Esophagus squamous epithelium (tissue), 5 donors: Measurements from ENCODE around the gene PDZRN3. TPM values are rescaled to one million over a fixed set of nuclear protein-coding genes. Genes with fewer than 3 reads are reported as not detected.

Experiments used
- DNase-seq: peaks from one replicate; lab custom pipeline; 2025; lab: John Stamatoyannopoulos, UW
- H3K27ac ChIP-seq, 4 donors: fragments of 200-600 bp; sonication (generic); one replicate each; pipeline ENCODE4 v1.5.1; 2016 to 2019; ENCODE audit warnings: mild to moderate bottlenecking in 1 of 4
- H3K27me3 ChIP-seq, 4 donors: fragments of 200-600 bp; sonication (generic); 1 replicate in 3 of 4; 2 replicates in 1 of 4; pipeline versions ENCODE4 v1.5.1 to v1.6.0; 2017 to 2021; ENCODE audit warnings: antibody characterized with exemption in 1 of 4
- H3K36me3 ChIP-seq, 3 donors: fragments of 200-600 bp; sonication (generic); one replicate each; pipeline ENCODE4 v1.5.1; 2016 to 2019
- H3K4me1 ChIP-seq, 3 donors: fragments of 200-600 bp; sonication (generic); one replicate each; pipeline ENCODE4 v1.5.1; 2017 to 2019
- H3K4me3 ChIP-seq, 4 donors: fragments of 200-600 bp; sonication (generic); 1 replicate in 3 of 4; 2 replicates in 1 of 4; pipeline ENCODE4 v1.5.1; 2016 to 2019; ENCODE audit warnings: mild to moderate bottlenecking in 2 of 4, moderate library complexity in 1 of 4
- H3K9me3 ChIP-seq, 3 donors: fragments of 200-600 bp; sonication (generic); one replicate each; pipeline ENCODE4 v1.5.1; 2016 to 2019
- CTCF ChIP-seq, 6 experiments: fragments of 450-650 bp in 4 of 6; fragments of 200-600 bp in 2 of 6; sonication (generic) in 2 of 6; IDR thresholded peaks; one replicate each; pipeline ENCODE4 v1.5.1; 2016 to 2019; ENCODE audit warnings: antibody characterized with exemption in 6 of 6, mild to moderate bottlenecking in 4 of 6, moderate library complexity in 4 of 6
- POLR2A ChIP-seq, 4 donors: fragments of 450-650 bp; IDR thresholded peaks; one replicate each; pipeline ENCODE4 v1.6.1; 2017; ENCODE audit warnings: antibody characterized with exemption in 4 of 4, mild to moderate bottlenecking in 4 of 4, moderate library complexity in 3 of 4
- WGBS, 2 donors: methylation state at CpG; one replicate each; pipeline ENCODE4 v1.1.5; 2018; 5-methylcytosine and 5-hydroxymethylcytosine counted together
- intact Hi-C: fragments of 100-400 bp; cut with DNase I; formaldehyde crosslinking; loops from one replicate; pipeline ENCODE4 v1.15.0; 2022
- total RNA-seq, 4 donors: library from RNA; depleted of rRNA; stranded (reverse); fragments of >200 nt; gene quantifications; one replicate each; pipeline ENCODE4 v1.1.0, GENCODE V29; 2016
- donor health status: DM: yes; HTN: yes; CAD: no.

PDZRN3 gene
- total RNA-seq, 4 donors from 2014 or later, result 22.1 to 54.9 (median 38.9) TPM

- no peak overlapping the region for H3K27ac ChIP-seq
- H3K9me3 ChIP-seq, result no peaks in the 10 kb centered on the region
- intact Hi-C loops, result no loop called here
- TF ChIP-seq CTCF (IDR thresholded peaks at IDR 0.05) (no peak), POLR2A (IDR thresholded peaks at IDR 0.05) (no peak)
- no peak overlapping the region for H3K4me3 ChIP-seq
- H3K27me3 ChIP-seq, result no peaks in the 10 kb centered on the region
- peaks cover 0 to 6% (median 0%) of the 10 kb centered on the region in 3 donors for H3K4me1 ChIP-seq
- DNase-seq, result no peak
- 11 to 25% methylated on average over 1 of the region's 1 CpG for WGBS, 2 donors
- H3K36me3 ChIP-seq, result no peaks in the 10 kb centered on the region
Measured at GRCh38 chr3:73364517-73364916, 260.2 kb downstream of the PDZRN3 start.

- Histone ChIP-seq H3K27ac (no peak overlapping the region), H3K4me3 (no peak overlapping the region), H3K4me1 (peaks cover 0 to 6% (median 0%) of the 10 kb centered on the region in 3 donors), H3K36me3 (no peaks in the 10 kb centered on the region), H3K9me3 (peaks cover 0 to 3% (median 0%) of the 10 kb centered on the region in 3 donors), H3K27me3 (no peaks in the 10 kb centered on the region)
- intact Hi-C loops, result no loop called here
- no peak for TF ChIP-seq POLR2A (IDR thresholded peaks at IDR 0.05)
- no peak for DNase-seq
- whole genome bisulfite sequencing, 2 donors, result 72 to 74% methylated on average over 3 of the region's 3 CpGs
Measured at GRCh38 chr3:73363093-73363492, 261.6 kb downstream of the PDZRN3 start.

- intact Hi-C loops, result no loop called here
- Histone ChIP-seq H3K9me3 (peaks cover 0 to 3% (median 0%) of the 10 kb centered on the region in 3 donors), H3K4me1 (peaks cover 0 to 6% (median 0%) of the 10 kb centered on the region in 3 donors), H3K4me3 (no peak overlapping the region), H3K36me3 (no peaks in the 10 kb centered on the region), H3K27me3 (no peaks in the 10 kb centered on the region), H3K27ac (no peak overlapping the region)
- 21 to 52% methylated on average over 3 of the region's 3 CpGs for WGBS, 2 donors
- no peak for DNase-seq
- TF ChIP-seq CTCF (IDR thresholded peaks at IDR 0.05), result no peak
- no peak for TF ChIP-seq POLR2A (IDR thresholded peaks at IDR 0.05)
Measured at GRCh38 chr3:73361591-73361990, 263.1 kb downstream of the PDZRN3 start.

- no peak for DNase-seq
- WGBS, 2 donors, result 78 to 93% methylated on average over 6 to 7 of the region's 7 CpGs
- intact Hi-C loops, result no loop called here
Measured at GRCh38 chr3:73353649-73354217, 271.0 kb downstream of the PDZRN3 start.

GRCh38 chr3:73352841-73353645, 271.7 kb downstream of the PDZRN3 start:
- H3K4me1 ChIP-seq, result no peaks in the 10 kb centered on the region
- no peaks in the 10 kb centered on the region for H3K9me3 ChIP-seq
- no peaks in the 10 kb centered on the region for H3K27me3 ChIP-seq
- intact Hi-C loops, result no loop called here
- H3K27ac ChIP-seq, result no peak overlapping the region
- H3K4me3 ChIP-seq, result no peak overlapping the region
- no peak for DNase-seq
- WGBS, 2 donors, result 62 to 68% methylated on average over 8 of the region's 8 CpGs
- no peaks in the 10 kb centered on the region for H3K36me3 ChIP-seq
- no peak for TF ChIP-seq CTCF (IDR thresholded peaks at IDR 0.05)
- no peak for TF ChIP-seq POLR2A (IDR thresholded peaks at IDR 0.05)

More at GRCh38 chr3:73353649-73354217, 271.0 kb downstream of the PDZRN3 start:
- Histone ChIP-seq H3K4me3 (no peak overlapping the region), H3K27ac (no peak overlapping the region), H3K36me3 (no peaks in the 10 kb centered on the region), H3K4me1 (no peaks in the 10 kb centered on the region), H3K9me3 (no peaks in the 10 kb centered on the region), H3K27me3 (no peaks in the 10 kb centered on the region)
- TF ChIP-seq CTCF (IDR thresholded peaks at IDR 0.05) (no peak), POLR2A (IDR thresholded peaks at IDR 0.05) (no peak)
